Endothelial cell of umbilical vein (primary cell): ENCODE results near the gene ZNFX1.

Experiments used
- CTCF ChIP-seq, 2 donors: IDR thresholded peaks; 1 replicate in 1 of 2; 2 replicates in 1 of 2; pipeline ENCODE4 v1.5.1; 2011; ENCODE audit warnings: low read length in 2 of 2, mild to moderate bottlenecking in 2 of 2, moderate library complexity in 2 of 2, control low read depth in 1 of 2, inconsistent platforms in 1 of 2, low read depth in 1 of 2; ENCODE audit not compliant: insufficient read depth in 1 of 2; ENCODE audit errors: extremely low read depth in 1 of 2
- EZH2 ChIP-seq: IDR thresholded peaks from 2 replicates; pipeline ENCODE4 v1.6.1; 2012; ENCODE audit warnings: borderline replicate concordance, low read depth, mild to moderate bottlenecking, moderate library complexity, low read length, inconsistent platforms; ENCODE audit not compliant: severe bottlenecking
- POLR2A ChIP-seq: IDR thresholded peaks from 2 replicates; pipeline ENCODE4 v1.6.1; 2012; ENCODE audit warnings: low read depth, mild to moderate bottlenecking, control low read depth, low read length

- TF ChIP-seq CTCF (IDR thresholded peaks at IDR 0.05; ENCODE audit: extremely low read depth in 1 of 2, insufficient read depth in 1 of 2, low read depth in 1 of 2, low read length in 2 of 2) (no peak), EZH2 (no peak), POLR2A (no peak)
Observed at GRCh38 chr20:49248301-49248700, 29.6 kb downstream of the ZNFX1 start.
